DMS79 treated with DMSO at 0.1 percent for 48 hours (cell line): ENCODE measurements around the gene NELFB.
"Not testable (repeated sequence)": the region's sequence is repeated elsewhere in the genome, so short reads cannot be mapped to it uniquely, and the experiment has no call there.

Experiments used
- DNase-seq: peaks from one replicate; lab custom pipeline; 2025; lab: John Stamatoyannopoulos, UW

Gene NELFB

GRCh38 chr9:137247135-137247915 is 7.8 kb upstream of the NELFB start:
- DNase-seq: peak; percentile 23

- DNase-seq: no peak
Measured at GRCh38 chr9:137247916-137248175, 7.3 kb upstream of the NELFB start.

GRCh38 chr9:137250329-137251193 is 4.6 kb upstream of the NELFB start:
- DNase-seq: no peak

GRCh38 chr9:137251194-137251461 is 4.0 kb upstream of the NELFB start, which contains the start of gene STPG3:
TSS of gene STPG3 (plus strand) at chr9:137251286. CDS start at chr9:137251287, 1 bp downstream.
- no peak for DNase-seq

DNA sequence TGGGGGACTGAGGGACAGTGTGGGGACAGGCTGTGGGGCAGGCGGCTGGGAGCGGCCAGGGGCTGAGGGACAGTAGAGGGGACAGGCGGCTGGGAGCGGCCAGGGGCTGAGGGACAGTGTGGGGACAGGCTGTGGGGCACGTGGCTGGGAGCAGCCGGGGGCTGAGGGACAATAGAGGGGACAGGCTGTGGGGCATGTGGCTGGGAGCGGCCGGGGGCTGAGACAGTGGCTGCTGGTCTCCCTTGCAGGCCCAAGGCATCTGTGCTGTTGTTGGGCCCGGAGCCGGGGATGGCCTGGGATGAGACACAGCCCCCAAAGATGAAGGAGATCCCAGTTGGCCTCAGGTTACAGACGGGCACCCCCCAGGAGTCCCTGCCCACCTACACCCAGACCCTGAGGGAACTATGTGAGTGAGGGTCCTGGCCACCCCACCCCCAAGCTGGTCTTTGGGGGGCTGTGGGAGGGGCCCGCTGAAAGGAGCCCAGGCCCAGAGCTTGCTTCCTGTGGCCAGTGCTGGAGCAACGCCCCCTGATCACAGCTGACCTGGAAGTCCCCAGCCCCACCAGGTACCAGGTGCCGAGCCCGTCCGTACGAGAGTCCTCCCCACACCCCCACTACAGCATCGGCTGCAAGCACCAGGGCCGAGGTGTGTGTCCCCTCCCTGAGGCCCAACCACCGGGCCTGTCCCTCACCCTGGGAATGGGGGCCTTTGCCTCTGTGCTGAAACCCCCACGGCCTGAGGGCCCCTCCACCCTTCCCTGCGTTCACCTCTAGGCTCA is 3.4 kb upstream of the NELFB start:
- DNase-seq: no peak

GRCh38 chr9:137252555-137253506 is 2.3 kb upstream of the NELFB start:
- no peak for DNase-seq

DNA sequence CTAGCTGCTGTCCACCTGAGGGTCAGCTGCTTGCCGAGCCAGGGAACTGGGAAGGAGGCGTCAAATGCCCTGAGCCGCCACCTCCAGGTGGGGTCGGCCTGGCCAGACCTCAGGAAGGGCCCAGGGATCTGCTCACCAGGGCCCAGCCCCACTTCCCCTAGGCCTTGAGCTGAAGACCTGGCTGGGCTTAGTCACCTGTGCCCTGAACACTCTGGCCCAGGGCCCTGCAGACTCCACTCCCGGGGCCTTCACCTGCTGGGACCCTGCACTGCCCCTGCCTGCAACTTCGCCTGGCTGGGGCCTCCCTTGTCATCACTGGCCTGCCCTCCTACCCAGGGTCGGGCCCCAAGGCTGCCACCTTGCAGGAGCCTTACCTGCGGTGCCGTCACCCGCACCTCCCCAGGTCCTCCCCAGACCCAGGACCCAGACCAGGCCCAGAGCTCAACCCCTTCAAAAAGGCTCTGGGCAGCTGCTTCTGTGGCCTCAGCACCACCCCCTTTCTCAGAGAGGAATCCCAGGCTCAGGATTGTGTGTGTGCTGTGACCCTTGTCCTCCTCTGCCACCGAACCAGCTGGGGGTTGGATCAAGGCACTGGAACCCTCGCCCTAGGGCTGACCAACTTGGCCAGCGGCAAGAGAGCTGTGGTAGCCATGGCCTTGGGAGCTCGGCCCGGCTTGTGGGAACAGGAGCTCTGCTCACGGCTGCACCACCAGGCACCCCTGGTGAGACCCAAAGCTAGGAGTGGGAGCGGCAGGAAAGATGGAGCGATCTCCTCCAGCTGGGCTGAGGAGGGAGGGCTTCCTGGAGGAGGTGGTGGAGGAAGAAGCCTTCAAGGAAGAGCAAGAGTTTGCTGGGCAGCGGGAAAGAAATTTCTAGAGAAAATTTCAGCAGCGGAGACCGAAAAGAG is 1.2 kb upstream of the NELFB start:
- no peak for DNase-seq

GRCh38 chr9:137255448-137256114 is 454 bp downstream of the NELFB start:
- no peak for DNase-seq

DNA sequence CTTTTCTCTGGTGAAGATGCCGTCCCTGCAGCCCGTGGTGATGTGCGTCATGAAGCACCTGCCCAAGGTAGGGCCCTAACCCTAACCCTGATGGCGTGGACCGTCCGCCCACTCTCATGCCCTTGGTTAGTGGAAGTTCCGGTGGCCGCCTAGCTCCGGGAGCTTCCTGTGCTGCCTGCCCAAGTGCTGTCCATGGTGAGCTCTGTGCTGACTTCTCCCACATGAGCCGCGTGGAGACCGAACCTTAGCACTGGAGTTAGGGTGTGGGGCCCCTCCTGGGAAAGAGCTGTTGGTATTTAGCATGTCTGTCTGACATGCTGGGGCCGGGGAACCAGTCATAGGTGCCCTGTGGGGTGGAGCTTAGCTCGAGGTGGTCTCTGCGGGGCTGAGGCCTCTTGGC is 1.2 kb downstream of the NELFB start:
- DNase-seq: no peak

- no peak for DNase-seq
Measured at GRCh38 chr9:137256856-137257255, 1.7 kb downstream of the NELFB start.

DNA sequence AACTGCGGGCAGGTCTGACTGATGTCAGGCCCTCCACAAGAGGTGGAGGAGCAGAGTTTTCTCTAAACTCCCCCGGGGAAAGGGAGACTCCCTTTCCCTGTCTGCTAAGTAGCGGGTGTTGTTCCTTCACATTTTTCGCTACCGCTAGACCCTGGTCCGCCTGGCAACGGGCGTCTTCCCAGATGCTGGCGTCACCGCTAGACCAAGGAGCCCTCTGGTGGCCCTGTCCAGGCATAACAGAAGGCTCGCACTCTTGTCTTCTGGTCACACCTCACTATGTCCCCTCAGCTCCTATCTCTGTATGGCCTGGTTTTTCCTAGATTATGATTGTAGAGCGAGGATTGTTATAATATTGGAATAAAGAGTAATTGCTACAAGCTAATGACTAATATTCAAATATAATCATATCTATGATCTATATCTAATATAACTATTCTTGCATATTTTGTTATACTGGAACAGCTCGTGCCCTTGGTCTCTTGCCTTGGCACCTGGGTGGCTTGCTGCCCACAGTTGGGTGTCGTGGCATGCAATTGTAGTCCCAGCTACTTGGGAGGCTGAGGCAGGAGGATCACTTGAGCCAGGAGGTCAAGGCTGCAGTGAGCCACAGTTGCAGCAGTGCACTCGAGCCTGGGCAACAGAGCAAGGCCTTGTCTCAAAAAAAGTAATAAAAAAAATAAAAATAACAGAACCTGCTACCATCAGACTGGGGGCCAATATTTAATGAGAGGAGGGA is 7.2 kb downstream of the NELFB start:
- not testable (repeated sequence) for DNase-seq

DNA sequence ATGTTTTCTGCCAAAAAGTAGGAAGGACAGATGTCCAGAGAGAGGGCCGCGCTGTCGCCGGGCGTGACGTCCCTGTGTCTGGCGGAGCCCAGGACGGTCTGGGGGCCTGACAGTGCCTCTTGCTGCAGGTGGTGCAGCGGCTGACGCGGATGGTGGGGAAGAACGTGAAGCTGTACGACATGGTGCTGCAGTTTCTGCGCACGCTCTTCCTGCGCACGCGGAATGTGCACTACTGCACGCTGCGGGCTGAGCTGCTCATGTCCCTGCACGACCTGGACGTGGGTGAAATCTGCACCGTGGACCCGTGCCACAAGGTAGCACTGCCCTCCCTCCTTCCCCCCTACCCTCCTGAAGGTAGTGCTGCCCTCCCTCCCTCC is 7.8 kb downstream of the NELFB start:
- no peak for DNase-seq

DNA sequence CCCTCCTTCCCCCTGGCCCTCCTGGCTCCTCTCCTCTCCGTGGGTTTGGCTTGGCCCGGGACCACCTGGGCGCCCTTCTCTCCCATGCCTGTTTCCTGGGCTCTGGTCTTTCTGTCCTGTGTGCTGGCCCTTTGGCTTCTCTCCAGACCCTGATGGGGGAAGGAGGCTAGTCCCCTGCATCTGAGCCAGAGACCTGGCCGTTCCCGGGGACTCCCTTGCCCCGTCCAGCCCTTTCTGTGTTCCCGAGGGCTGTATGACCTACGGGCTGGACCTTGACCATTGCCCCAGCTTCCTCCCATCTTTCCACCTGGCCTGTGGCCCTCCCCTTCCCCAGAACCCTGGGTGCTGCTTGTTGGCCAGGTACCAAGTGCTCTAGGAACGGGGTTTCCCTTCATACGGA is 8.4 kb downstream of the NELFB start:
- DNase-seq: no peak

DNA sequence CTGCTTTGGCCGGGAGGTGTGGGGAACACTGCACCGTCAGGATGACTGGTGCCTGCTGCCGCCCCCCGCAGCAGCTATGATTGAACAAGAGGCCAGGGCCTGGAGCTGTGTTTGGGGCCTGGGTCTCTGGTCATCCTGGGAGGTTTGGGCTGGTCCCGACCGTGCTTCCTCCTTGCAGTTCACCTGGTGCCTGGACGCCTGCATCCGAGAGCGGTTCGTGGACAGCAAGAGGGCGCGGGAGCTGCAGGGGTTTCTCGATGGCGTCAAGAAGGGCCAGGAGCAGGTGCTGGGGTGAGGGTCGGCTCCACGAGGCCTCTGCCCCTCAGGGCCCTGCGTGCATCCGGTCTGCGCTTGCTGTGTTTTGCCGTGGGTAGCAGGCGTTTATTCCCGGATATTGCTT is 8.9 kb downstream of the NELFB start:
- DNase-seq: no peak

- no peak for DNase-seq
Measured at GRCh38 chr9:137265496-137266161, 10.5 kb downstream of the NELFB start.

DNA sequence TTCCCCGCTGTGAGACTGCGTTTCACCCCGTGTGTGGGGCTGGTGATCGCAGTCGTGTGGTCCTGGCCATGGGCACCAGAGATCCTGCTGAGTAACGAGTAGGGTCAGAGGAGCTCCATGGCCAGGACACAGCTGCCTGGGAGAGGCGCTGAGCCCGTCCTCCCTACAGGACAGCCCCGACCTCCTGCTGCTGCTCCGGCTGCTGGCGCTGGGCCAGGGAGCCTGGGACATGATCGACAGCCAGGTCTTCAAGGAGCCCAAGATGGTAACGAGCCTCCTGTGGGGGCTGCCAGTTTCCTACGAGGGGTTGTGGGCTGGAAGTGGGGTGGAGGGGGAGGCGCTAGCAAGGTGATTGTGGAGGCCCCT is 11.0 kb downstream of the NELFB start:
- DNase-seq: no peak

GRCh38 chr9:137266585-137267453 is 11.7 kb downstream of the NELFB start:
- DNase-seq: no peak

- no peak for DNase-seq
Measured at GRCh38 chr9:137267933-137268355, 12.8 kb downstream of the NELFB start.
